Measurements from ENCODE around the gene CRYBG1.
"Not testable (repeated sequence)": the region's sequence is repeated elsewhere in the genome, so short reads cannot be mapped to it uniquely, and the experiment has no call there.

The CRYBG1 gene

DNA sequence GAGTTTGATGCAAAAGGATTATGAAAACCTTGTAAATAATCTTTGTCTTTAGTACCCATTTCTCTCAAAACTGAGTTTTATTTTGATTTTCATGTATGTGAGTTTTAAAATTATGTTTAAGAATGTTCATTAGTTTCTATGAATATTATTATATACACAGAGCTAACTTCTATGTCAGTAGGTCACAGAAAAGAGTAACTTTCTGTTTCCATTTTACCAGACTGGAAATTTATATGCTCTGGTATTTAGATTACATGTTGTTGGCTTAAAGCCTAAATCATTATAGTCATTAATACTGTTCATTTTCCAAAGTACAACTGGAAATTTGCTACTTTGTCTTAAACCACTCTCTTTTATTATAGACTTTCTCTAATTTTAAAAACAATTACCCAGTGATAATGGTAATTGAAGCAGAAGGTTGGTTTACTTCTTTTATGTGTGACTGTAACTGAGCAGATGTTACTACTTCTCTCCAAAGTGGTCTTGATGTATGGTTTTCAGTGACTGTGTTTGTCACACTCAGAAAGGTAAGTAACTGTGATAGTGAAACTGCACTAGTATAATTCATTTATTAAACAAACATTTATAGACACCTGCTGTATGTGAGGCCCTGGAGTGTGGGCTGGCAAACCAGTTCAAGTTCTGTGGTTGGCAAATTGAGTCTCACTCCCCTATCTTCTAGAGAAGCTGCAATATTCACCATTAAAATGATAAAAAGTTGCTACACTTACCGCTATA is 13.2 kb downstream of the CRYBG1 start:
- DNase-seq, result no peak

DNA sequence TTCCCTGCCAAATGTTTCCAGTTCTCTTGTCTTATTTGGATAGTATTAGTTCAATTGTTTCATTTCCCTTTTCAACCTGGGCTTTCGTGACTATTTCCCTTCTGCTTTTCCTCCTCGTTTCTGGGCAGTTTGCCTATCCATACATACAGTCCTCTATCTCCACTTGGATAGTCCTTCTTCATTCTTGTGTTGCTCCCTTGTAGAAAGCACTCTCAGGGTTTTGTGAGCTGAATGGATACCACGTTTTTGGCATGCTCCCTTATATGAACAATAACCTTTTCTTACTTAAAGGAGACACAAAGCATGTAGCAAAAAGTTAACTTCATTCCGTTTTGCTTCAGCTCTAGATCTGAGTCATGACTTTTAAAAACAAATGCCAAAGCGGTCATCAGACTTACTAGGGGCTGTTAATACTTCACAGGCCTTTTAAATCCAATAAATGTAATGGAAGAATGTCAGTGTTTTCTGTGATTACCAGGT is 16.6 kb downstream of the CRYBG1 start:
- no peak for DNase-seq

DNA sequence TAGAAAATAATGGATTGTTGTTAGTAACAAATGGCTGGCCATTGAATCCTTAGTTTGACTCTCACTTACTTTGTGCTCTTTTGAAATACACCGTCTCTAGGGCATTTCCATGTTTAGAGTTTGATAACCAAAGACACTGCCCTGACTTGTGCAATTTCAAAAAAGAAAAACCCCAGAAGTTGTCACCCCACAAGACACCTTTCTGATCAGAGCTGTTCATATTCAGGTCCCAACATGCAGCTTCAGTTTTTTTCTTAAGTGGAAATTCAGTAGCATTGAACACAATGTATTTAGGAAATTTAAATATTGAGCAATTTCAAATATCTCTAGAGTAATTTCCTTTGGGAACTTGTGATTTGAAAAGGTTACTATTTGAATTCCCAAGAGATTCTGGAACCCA is 19.4 kb downstream of the CRYBG1 start:
- DNase-seq, result no peak

DNA sequence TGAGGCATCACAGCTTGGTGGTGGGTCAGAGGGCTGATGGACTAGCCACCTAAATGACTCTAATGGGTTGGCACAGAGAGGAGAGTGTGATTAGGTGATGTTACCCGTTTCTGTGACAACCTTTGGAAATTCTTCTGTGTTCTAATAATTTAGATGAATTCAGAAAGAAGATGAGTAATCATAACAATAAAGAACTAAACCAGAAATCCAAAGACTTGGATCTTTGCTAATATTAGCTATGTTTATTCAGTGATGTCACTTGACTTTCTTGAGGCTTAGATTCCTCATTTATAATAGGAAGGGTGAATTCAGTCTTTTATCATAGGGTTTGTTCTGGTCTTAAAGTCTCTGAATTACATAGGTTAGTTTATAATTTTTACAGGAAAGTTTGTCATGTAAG is 19.9 kb downstream of the CRYBG1 start:
- DNase-seq, result no peak

DNA sequence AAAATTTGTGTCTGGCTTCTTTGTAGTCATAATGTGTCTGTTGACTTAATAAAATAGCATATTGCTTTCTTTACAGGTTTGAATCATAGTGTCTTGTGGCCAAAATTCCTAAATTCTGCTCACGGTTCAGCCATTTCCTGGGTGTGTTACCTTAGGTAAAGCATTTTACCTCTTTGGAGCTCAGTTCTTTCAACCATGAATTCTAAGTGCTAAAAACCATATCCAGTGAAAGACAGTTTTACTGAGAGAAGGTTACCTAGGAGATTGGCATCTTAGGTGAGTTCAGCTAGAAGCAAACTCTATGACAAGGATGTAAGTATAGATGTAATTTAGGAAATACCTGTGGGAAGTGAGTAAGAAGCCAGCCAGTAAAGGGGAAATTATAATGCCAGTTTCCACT is 20.7 kb downstream of the CRYBG1 start:
- DNase-seq, result no peak

DNA sequence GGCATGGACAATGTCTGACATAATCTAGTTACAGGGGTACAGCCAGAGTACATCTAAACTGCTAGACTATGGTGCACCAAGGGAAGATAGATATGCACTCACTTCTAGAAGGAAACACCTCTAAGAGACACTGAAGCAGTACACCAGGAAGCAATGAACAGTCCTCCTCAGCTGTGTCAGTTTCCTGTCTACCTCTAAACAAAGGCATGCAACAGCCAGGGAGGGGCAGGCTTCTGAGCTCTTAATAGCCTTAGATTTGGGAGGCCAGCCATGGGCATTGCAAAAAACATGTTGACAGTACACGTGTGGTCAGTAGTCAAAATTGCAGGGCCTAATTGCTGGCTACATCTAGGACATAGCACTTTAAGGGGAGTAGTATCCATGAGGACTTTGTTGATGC is 21.4 kb downstream of the CRYBG1 start:
- DNase-seq, result peak; percentile 38

DNA sequence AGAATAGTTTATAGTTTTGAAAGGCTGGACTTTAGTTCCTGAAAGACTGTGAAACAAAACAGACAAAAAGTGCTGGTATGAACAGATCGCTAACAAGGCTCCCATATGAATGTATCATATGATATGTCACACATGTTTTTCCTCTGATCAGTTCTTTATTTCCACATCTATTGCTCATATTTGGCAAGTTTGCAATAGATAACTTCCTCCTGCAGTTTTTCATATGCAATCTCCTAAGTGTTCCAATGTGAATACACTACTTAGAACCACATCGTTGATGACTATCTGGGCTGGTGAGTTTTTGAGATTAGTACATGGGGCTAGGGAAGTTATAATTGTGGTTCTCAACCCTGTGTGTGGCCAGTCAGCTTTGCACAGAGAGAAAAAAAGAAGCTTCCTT is 23.1 kb downstream of the CRYBG1 start:
- DNase-seq, result no peak

DNA sequence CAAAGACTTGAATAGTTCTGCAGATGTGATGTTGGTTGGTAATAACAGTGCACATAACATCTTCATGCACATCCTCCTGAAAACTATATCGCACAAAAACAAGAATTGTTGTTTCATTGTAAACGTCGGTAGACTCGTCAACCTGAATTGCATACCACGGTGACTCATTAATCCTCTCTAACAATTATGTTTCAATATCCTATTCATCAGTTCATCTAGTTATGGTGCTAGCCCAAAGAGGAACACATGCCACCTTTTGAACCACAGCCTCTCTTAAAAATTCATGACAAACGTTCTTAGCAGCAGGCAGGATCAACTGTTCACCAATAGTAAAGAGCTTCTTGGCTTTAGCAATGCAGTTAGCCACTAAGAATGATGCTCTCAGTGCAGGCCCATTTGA is 25.0 kb downstream of the CRYBG1 start:
- DNase-seq, result no peak

DNA sequence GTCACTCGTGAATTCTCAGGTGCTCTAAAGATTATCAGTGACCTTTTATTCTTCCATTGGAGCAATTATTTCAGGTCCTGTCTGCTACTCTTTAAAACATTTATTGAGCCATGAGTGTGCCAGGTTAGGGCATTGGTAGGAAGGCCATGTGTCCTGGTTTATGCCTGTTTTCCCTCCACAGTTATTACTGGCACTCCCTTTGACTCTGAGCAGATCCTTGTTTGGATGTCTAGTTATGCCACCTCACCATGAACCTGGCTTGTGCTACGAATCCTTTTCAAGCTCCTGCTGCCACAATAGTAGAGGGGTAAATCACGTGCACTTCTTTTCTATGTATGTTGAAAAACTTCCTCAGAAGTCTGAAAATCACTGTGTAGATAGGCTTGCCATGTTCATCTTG is 27.4 kb downstream of the CRYBG1 start:
- no peak for DNase-seq

DNA sequence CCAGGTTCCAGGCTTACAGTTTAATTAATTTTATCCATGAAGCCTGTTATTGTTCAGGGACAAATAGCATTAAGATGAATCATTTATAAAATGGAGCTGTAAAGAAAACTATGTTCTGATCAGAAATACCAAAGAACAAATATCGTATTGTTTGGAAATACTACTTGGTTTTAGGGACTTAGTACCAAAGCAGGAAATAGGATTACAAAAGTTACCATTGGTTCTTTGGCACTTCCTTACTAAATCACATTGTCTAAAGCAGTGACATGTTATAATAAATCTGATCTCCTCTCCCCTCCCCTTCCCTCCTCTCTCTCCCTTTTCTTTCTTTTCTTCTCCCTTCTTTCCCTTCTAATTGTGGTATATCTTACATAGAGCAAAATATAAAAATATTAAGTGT is 29.6 kb downstream of the CRYBG1 start:
- DNase-seq, result no peak

DNA sequence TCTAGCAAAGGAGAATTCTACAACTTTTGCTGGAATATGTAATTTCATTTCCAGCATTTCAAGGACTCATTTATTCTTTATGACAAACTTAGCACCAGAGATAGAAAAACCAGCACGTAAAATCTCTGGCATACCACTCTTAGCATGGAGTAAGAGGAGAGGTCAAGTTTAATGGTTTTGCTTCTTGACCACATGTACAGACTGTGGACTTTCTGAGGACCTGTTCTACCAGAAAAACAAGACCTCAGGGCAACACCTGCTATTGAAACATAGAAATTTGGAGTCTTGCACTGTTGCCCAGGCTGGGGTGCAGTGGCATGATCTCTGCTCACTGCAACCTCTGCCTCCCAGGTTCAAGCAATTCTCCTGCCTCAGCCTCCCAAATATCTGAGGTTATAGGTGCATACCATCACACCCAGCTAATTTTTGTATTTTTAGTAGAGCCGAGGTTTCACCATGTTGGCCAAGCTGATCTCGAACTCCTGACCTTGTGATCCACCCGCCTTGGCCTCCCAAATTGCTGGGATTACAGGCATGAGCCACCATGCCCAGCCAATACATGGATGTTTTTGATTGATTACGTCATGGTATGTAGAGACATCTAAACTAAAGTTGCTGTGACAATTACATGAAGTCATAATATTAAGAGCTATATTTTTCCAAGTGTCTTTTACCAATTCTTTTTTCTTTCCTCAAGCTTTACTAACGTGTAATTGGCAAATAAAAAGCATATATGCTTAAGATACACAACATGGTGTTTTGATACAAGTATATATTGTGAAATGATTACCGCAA is 36.1 kb downstream of the CRYBG1 start:
- no peak for DNase-seq

DNA sequence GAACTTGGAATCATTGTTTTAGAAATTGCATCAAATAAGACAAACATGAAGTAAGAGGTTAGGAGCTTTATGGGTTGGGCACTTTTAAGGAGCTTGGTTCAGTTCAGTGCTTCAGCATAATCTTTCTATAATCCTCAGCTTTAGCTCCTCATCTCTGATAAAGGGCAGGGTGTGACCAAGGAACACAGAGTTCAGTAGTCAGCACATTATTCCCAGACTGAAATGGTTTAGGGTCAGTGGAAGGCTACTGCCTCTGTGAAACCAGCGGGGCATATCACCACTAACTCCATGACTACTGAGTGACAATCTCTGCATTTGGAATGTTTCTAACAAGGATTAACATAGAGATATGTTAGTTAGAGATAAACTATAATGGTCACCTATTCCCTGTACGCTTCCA is 36.9 kb downstream of the CRYBG1 start:
- no peak for DNase-seq

DNA sequence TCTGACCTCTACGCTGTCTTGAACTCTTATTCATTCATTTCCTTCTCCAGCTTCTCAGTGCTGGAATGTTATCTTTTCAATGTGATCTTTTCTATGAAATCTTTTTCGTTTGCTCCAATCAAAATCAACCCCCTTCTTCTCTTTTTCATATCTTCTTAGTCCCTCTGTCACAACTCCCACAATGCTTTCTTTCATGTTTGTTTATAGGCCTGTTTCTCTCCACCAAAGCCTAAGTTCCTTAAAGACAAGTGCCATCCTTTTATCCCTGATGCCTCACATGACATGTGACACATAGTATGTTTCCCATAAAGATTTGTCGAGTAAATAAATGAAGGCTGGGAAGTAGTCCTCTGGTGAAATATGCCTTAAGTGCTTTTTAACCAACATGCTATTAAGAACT is 38.1 kb downstream of the CRYBG1 start:
- no peak for DNase-seq

DNA sequence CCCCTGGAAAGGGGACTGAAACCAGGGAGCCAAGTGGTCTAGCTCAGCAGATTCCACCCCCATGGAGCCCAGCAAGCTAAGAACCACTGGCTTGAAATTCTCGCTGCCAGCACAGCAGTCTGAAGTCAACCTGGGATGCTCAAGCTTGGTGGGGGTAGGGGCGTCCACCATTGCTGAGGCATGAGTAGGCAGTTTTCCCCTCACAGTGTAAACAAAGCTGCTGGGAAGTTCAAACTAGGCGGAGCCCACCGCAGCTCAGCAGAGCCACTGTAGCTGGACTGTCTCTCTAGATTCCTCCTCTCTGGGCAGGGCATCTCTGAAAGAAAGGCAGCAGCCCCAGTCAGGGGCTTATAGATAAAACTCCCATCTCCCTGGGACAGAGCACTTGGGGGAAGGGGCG is 44.5 kb downstream of the CRYBG1 start:
- DNase-seq, result not testable (repeated sequence)

DNA sequence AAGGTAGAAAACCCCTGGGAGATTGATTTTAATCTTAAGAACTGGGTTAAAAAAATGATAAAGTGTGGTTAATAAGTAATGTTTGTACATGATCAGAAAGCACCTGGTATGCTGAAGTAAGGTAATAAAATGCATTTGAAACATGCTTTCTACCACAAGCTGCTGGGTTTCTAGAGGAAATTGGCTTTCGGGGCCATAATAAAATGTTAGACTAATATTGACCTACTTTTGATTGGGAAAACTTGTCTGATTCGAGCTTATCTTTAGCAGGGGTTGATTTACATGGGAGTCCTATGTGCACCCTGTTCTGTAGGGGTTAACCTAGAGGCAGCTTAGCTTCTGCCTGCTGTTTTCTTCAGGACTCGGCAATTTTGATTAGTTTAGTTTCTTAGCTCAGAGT is 50.5 kb downstream of the CRYBG1 start:
- DNase-seq, result no peak

DNA sequence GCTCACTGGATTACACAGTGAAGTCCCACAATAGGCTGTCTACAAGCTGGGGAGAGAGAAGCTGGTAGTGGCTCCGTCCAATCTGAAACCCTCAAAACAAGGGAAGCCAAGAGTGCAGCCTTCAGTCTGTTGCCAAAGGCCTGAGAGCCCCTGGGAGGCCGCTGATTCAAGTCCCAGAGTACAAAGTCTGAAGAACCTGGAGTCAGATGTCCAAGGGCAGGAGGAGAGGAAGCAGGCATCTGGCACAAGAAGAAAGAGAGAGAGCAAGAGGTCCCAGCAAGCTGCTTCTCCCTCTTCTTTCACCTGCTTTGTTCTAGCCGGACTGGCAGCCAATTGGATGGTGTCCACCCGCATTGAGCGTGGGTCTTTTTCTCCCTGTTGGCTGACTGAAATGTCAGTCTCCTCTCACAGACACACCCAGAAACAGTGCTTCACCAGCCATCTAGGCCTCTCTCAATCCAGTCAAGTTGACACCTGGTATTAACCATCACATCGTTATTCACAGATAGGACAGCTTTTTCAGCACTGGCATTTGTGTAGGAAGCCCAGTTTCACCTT is 51.2 kb downstream of the CRYBG1 start:
- no peak for DNase-seq

DNA sequence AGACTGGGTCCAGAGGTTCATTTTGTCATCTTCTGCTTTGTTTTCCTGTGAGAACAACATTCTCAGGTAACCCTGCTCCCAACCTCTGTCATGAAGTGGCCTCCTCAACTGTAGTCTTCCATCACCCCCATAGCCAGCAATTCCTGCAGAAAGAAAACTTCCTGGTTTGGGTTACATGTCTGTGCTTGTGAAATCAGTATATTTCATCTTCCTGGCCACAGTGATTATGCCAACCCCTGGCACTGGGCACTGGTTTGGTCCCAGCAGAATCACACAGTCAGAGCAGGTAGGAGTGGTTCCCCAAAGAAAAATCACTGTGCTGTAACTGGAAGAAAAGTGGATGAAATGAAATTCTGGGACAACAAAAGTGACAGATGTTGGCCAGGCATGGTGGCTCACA is 52.5 kb downstream of the CRYBG1 start:
- no peak for DNase-seq

DNA sequence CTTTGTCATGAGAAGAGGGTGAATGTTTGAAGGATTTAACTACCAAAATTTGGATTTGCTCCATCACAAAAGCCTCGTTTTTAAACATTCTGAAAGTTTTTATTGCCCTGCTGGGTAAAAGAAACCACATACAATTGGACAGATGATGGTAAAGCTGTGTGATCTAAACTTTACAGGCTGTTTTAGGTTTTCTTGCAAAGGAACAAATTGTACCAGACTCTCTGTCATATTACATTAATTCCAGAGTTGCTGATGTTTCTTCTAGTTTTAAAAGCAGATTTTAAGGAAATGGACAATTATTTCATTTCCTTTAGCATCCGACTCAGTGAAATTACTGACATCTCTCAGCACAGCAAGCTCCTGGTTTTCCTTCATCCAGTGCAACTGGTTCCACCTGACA is 53.2 kb downstream of the CRYBG1 start:
- no peak for DNase-seq

DNA sequence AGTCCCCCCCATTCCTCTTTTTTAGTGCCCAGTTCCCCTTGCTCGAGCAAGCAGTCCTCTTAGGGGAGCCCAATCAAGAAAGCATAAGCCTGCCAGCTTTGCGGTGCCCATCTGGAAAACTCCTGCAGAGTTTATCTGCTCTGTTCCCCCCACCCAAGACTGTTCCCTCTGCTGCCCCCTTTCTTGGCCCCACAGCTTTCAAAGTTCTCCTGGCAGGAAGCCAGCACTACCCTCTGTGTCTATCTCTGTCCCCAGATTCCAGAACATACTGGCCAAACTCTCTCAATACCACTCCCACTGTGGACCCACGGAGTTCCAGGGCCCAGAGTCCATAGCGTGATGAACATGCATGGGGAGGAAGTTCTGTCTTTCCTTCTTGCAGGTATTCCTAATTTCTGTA is 55.4 kb downstream of the CRYBG1 start:
- no peak for DNase-seq

DNA sequence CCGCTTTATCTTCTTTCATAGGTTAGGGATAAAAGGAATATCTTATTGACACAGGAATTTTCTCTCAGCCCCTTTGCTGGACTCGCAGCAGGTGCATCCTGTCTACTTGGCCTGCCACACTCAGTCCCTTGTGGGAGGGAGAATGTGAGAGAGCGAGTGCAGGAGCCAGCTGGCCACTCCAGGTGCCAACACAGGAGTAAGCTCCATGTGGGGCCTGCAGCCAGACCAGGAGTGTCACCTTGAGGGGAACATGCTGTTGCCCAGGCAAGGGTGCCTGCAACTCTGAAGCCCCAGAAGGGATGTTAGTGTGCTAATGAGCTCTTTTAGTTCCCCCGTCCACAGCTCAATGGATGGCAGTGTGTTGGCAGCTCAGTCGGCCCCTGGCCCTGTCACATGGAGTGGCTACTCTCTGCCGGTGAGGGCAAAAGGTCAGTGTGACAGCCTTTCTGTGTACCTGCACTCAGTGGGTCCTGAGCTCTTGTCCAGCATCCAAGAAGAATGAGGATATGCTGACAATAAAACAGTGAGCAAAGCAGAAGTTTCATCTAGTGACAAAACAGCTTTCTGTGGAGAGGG is 57.1 kb downstream of the CRYBG1 start:
- no peak for DNase-seq

DNA sequence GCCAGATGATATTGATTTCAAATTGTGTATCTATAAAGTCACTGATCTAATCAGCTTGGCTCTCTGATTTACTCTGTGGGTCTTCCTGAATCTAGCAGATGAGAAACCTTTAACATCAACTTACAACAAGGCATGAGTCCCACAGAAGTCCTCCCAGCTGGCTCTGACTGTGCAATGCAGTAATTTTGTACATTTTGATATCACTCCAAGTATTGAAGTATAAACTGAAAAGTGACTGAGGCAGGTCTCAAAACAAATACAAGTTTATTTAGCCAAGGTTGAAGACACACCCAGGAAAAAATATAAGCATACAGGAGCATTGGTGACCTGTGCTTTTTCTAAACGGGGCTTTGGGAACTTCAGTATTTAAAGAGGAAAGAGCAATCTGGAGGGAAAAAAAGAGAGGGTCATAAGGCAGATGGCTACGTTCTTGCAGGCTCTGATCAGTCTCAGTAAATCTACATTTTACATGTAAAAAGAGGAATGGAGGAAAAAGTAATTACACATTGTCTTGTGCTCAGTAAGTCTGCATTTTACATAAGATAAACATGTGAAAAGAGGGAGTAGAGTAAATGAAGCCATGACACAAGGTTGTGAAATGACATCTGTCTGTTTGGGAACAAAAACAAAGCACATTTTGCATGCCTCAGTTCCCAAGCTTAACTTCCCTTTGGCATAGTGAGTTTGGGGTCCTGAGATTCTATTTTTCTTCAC is 59.5 kb downstream of the CRYBG1 start:
- DNase-seq, result no peak

DNA sequence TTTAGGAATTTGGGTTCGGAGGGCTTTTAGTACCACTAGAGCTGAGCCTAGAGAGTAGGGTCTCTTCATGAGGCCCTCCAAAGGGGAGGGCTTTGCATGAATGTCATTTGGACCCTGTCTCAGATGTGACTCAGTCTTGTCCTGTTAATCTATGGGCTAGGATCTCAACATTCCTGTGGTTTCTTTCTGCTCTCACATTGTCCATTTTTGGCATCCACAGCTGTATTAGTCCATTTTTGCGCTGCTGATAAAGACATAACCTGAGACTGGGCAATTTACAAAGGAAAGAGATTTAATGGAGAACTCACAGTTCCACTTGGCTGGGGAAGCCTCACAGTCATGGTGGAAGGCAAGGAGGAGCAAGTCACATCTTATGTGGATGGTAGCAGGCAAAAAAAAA is 61.0 kb downstream of the CRYBG1 start:
- no peak for DNase-seq

DNA sequence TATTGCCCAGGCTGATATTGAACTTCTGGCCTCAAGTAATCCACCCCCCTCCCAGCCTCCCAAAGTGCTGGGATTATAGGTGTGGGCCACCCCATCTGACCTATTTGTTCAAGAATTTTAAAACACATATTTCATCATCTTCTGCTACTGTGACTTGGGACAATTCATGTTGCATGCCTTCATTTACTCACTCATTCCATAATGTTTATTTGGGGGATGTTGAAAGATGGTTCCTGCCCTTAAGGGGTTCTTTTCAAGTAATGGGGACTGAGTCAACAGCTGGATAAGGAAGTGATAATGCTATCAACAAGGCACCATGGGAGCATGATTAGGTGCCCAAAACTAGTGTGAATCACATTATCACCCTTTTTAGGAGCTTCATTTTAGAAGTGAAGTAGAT is 62.0 kb downstream of the CRYBG1 start:
- DNase-seq, result no peak
